Gastrocnemius medialis (tissue), 4 donors: Measurements from ENCODE around the gene DPP9.

Source experiments
- CTCF ChIP-seq, 5 experiments: fragments of 450-650 bp in 3 of 5; fragments of 200-600 bp in 2 of 5; sonication (generic) in 2 of 5; IDR thresholded peaks in 4 of 5; conservative IDR thresholded peaks in 1 of 5; 1 replicate in 4 of 5; 2 replicates in 1 of 5; pipeline ENCODE4 v1.5.1; 2016 to 2019; ENCODE audit warnings: antibody characterized with exemption in 5 of 5, mild to moderate bottlenecking in 3 of 5, moderate library complexity in 3 of 5
- POLR2A ChIP-seq, 2 donors: fragments of 450-650 bp; IDR thresholded peaks; one replicate each; pipeline ENCODE4 v1.6.1; 2017; ENCODE audit warnings: antibody characterized with exemption in 2 of 2, mild to moderate bottlenecking in 2 of 2, moderate library complexity in 2 of 2

GRCh38 chr19:4710281-4710600, 13.4 kb downstream of the DPP9 start:
- no peak for TF ChIP-seq CTCF (IDR thresholded peaks at IDR 0.05 in 4 of 5, conservative IDR thresholded peaks at IDR 0.05 in 1 of 5)
- TF ChIP-seq POLR2A (IDR thresholded peaks at IDR 0.05): peak in 1 of 2 donors; percentile 8
